DOHH2 (cell line): Measurements from ENCODE around the gene AGTRAP.

Source experiments
- H3F3A ChIP-seq: fragments of 200-600 bp; sonication (generic), shearing (Covaris generic); 2 replicates; pipeline ENCODE4 v1.6.0; 2016; ENCODE audit warnings: antibody characterized with exemption, mild to moderate bottlenecking; ENCODE audit not compliant: control insufficient read depth, insufficient read depth
- H3K27ac ChIP-seq: fragments of 200-600 bp; sonication (generic); 2 replicates; pipeline ENCODE4 v1.5.1; 2014; ENCODE audit warnings: low read depth, mild to moderate bottlenecking, low read length, moderate library complexity
- H3K27me3 ChIP-seq: fragments of 200-600 bp; sonication (generic); 2 replicates; pipeline ENCODE4 v1.6.1; 2014; ENCODE audit warnings: mild to moderate bottlenecking, low read length, mixed read lengths; ENCODE audit not compliant: control insufficient read depth
- H3K36me3 ChIP-seq: fragments of 200-600 bp; sonication (generic); 2 replicates; pipeline ENCODE4 v1.6.1; 2014; ENCODE audit warnings: mild to moderate bottlenecking, low read length, moderate library complexity, mixed read lengths; ENCODE audit not compliant: control insufficient read depth
- H3K4me1 ChIP-seq: fragments of 200-600 bp; sonication (generic); 2 replicates; pipeline ENCODE4 v1.6.1; 2014; ENCODE audit warnings: mild to moderate bottlenecking, low read length, mixed read lengths; ENCODE audit not compliant: control insufficient read depth
- H3K4me2 ChIP-seq: fragments of 200-600 bp; sonication (generic); 2 replicates; pipeline ENCODE4 v1.6.0; 2014; ENCODE audit warnings: mild to moderate bottlenecking, low read length, moderate library complexity
- H3K4me3 ChIP-seq: fragments of 200-600 bp; sonication (generic); 2 replicates; pipeline ENCODE4 v1.5.1; 2014; ENCODE audit warnings: mild to moderate bottlenecking, low read length, mixed read lengths
- H3K79me2 ChIP-seq: fragments of 200-600 bp; sonication (generic); 2 replicates; pipeline ENCODE4 v1.6.1; 2014; ENCODE audit warnings: mild to moderate bottlenecking, low read length, mixed read lengths; ENCODE audit not compliant: control insufficient read depth
- H3K9me2 ChIP-seq: fragments of 200-600 bp; sonication (generic); replicated peaks from 2 replicates; pipeline ENCODE4 v1.6.1; 2014; ENCODE audit warnings: mild to moderate bottlenecking, low read length, mixed read lengths; ENCODE audit not compliant: control insufficient read depth
- H3K9me3 ChIP-seq: fragments of 200-600 bp; sonication (generic); 2 replicates; pipeline ENCODE4 v1.6.1; 2014; ENCODE audit warnings: antibody characterized with exemption, low read length, mixed read lengths; ENCODE audit not compliant: control insufficient read depth, insufficient read depth
- H4K20me1 ChIP-seq: fragments of 200-600 bp; sonication (generic); 2 replicates; pipeline ENCODE4 v1.6.0; 2014; ENCODE audit warnings: low read depth, mild to moderate bottlenecking, antibody characterized with exemption, low read length, moderate library complexity; ENCODE audit not compliant: control insufficient read depth, insufficient read depth
- EZH2phosphoT487 ChIP-seq: fragments of 200-600 bp; sonication (generic); IDR thresholded peaks from 2 replicates; pipeline ENCODE4 v1.6.1; 2017; ENCODE audit warnings: borderline replicate concordance, mild to moderate bottlenecking, antibody characterized with exemption, low read length, moderate library complexity, mixed read lengths
- TF ChIP-seq, protein P1 (sequence below): fragments of 200-600 bp; sonication (generic); IDR thresholded peaks from one replicate; pipeline ENCODE4 v1.5.1; 2014; ENCODE audit warnings: antibody characterized with exemption, mild to moderate bottlenecking, low read depth, low read length; ENCODE audit not compliant: poor library complexity, severe bottlenecking

Gene AGTRAP

GRCh38 chr1:11777658-11778322 lies 41.9 kb downstream of the AGTRAP start:
- Histone ChIP-seq H3K27ac (no peak overlapping the region), H3K36me3 (no peaks in the 10 kb centered on the region), H3K79me2 (no peaks in the 10 kb centered on the region), H3K9me2 (no peaks in the 10 kb centered on the region), H3K27me3 (no peaks in the 10 kb centered on the region), H3F3A (no peaks in the 10 kb centered on the region), H3K9me3 (no peaks in the 10 kb centered on the region), H3K4me1 (no peaks in the 10 kb centered on the region; the same call in 1 of the 2 replicates), H3K4me3 (no peak overlapping the region), H4K20me1 (no peaks in the 10 kb centered on the region), H3K4me2 (no peak overlapping the region)
- TF ChIP-seq EZH2phosphoT487, result no peak
- TF ChIP-seq, protein P1, sequence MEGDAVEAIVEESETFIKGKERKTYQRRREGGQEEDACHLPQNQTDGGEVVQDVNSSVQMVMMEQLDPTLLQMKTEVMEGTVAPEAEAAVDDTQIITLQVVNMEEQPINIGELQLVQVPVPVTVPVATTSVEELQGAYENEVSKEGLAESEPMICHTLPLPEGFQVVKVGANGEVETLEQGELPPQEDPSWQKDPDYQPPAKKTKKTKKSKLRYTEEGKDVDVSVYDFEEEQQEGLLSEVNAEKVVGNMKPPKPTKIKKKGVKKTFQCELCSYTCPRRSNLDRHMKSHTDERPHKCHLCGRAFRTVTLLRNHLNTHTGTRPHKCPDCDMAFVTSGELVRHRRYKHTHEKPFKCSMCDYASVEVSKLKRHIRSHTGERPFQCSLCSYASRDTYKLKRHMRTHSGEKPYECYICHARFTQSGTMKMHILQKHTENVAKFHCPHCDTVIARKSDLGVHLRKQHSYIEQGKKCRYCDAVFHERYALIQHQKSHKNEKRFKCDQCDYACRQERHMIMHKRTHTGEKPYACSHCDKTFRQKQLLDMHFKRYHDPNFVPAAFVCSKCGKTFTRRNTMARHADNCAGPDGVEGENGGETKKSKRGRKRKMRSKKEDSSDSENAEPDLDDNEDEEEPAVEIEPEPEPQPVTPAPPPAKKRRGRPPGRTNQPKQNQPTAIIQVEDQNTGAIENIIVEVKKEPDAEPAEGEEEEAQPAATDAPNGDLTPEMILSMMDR, result no peak

DNA sequence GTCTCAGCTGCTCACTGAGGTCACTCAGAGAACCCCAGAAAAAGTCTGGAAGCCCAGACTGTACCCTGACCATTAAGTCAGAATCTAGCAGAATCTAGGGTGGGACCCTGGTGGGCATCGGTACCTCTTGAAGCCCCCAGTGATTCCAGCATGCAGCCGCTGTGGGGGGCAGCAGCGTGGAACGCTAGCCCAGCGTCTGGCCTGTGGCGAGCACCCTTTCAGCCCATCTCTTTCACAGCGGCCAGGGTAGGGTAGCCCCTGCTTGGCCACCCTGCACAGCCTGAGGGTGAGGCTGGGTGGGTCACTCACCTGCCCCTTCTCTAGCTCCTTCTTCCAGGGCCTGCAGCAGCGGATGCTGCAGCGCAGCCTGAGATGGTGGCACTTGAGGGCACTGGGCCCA lies 42.4 kb downstream of the AGTRAP start:
- Histone ChIP-seq H3K27me3 (no peaks in the 10 kb centered on the region), H4K20me1 (no peaks in the 10 kb centered on the region), H3K27ac (no peak overlapping the region), H3F3A (no peaks in the 10 kb centered on the region), H3K36me3 (no peaks in the 10 kb centered on the region), H3K9me2 (no peaks in the 10 kb centered on the region), H3K79me2 (no peaks in the 10 kb centered on the region), H3K4me3 (no peak overlapping the region), H3K9me3 (no peaks in the 10 kb centered on the region), H3K4me2 (no peak overlapping the region), H3K4me1 (no peaks in the 10 kb centered on the region)
- TF ChIP-seq, protein P1, result no peak
- no peak for TF ChIP-seq EZH2phosphoT487

DNA sequence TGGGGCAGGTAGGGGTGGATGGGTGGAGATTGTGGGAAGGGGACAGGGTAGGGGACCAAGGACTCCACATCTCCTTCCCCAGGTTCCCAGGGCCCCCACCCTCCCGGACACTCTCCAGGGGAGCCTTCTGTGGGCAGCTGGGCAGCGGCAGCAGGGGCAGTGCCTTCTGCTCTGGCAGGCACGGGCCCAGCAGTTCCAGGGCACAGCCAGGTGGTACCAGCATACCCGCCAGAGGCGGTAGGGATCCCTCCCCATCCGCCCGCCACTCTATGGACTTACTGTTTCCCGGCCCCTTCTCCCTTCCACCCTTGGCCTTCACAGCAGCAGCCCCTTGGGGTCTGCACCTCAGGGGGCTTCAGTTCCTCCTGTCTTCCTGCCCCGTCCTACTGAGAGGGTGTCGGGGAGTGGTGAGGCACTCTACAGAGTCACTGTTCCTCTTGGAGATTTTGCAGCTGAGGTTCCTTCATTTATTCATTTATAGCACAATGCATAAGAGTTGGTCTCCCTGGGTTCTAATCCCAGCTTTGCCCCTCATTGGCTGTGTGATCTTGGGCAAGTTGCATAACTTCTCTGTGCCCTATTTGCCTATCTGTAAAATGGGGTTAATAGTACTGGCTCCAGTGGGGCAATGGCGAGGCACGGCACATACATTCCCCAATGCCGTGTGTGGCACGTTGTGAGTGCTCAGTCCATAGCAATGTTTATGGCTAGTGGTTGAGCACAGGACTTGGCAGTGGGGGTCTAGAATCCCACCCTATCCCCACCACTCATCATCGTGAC lies 43.1 kb downstream of the AGTRAP start:
- no peaks in the 10 kb centered on the region for H3K27me3 ChIP-seq
- H3K9me3 ChIP-seq, result no peaks in the 10 kb centered on the region
- no peaks in the 10 kb centered on the region for H3K4me1 ChIP-seq
- H3K9me2 ChIP-seq, result no peaks in the 10 kb centered on the region
- H3F3A ChIP-seq, result no peaks in the 10 kb centered on the region
- no peak for TF ChIP-seq EZH2phosphoT487
- H4K20me1 ChIP-seq, result no peaks in the 10 kb centered on the region
- H3K79me2 ChIP-seq, result no peaks in the 10 kb centered on the region
- no peak overlapping the region for H3K4me3 ChIP-seq
- no peaks in the 10 kb centered on the region for H3K36me3 ChIP-seq
- no peak overlapping the region for H3K27ac ChIP-seq
- no peak overlapping the region for H3K4me2 ChIP-seq
